HG03460 (cell line): Measurements from ENCODE around the gene AFG3L2.
"Not testable (repeated sequence)": the region's sequence is repeated elsewhere in the genome, so short reads cannot be mapped to it uniquely, and the experiment has no call there.

Source experiments
- ATAC-seq: cut with Tn5 transposase; IDR thresholded peaks from one replicate; pipeline ENCODE4 v1.9.1; 2021; ENCODE audit not compliant: unreplicated experiment

The AFG3L2 gene

DNA sequence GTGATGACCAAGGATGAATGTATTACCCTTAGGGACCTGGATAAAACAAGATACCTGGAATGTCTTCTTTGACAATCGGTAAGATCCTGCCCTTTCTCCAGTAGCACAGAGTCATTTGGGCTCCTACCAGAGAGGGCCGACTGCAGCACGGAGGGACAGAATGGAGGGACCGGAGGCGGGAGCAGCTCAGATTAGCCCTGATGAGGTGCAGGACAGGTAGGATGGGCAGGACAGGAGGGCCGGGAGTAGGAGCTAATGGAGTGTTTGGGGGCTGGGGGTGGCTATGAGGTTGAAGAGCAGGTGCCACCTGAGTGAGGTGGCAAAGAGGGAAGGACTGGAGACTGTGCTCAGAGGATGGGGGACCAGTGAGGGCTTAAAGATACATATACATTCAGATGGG, 20.8 kb upstream of the AFG3L2 start:
- ATAC-seq = no peak

DNA sequence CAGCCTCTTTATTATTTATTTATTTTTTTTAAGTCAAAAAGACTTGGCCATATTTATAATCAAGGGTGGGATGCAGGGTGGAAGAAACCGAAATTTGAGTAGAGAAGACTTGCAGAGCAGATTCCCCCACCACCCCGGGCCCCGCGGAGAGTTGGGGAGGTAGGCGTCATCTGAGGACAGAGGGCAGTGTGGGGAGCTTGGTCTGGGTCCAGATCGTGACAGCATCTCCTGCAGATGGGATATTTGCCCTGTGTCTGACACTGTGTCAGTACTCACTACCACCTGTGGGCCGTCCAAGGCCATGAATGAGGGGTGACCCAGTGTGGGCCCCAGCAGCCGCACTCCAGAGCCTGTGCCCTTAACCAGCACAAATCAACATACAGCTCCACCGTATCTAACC, 20.2 kb upstream of the AFG3L2 start:
- no peak for ATAC-seq

DNA sequence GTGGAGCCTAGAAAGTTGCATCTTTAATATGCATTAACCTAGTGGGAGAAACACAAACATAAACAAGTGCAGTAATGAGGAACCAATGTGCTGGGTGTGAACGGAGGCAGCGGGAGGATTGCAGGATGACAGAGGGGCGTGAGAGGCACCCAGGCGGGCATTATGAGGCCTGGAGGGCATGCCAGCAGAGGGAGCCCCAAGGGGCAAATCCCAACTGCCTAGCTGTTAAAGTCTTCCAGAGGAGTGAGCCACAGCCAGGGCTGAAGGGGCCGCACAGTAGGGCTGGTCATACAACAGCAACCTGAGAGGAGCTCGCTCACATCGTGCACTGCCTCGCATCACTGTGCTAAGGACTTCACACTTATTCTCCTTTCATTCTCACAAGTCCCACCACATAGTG, 17.4 kb upstream of the AFG3L2 start:
- ATAC-seq = no peak

DNA sequence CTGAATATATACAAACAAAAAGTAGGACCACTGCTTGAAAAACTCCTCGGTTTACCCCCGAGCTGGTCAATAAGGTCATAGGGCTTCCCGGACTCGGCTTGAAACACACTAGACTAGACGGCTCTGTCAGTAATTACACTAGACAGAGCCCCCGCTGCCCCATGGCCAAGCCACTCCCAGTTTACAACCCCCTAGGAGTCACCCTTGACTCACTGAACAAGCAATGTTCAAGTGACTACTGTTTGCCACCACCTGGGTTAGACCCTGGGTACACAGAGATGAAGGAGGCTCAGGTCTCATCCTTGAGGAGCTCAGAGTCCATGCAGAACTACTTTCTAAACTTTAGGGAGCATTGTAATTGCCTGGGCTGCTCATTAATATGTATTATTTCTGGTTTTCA, 17.0 kb upstream of the AFG3L2 start:
- no peak for ATAC-seq

DNA sequence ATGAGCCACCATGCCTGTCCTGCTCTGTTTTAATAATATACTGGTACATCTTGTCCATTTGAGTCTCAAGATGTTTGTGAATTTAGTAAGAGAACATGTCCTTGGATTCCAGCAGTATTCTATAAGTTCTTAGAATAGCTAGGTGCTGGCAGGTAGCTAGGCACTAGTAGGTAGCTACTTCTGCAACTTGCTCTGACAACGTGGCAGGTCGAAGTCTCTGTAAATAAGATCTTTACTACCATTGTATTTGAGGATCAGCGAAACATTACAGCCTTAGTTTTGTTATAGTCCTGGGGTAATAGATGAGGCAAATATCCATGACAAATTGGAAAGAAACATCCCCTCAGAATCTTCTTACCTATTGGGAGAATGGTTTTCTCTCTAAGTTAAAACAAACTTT, 16.5 kb upstream of the AFG3L2 start:
- no peak for ATAC-seq

DNA sequence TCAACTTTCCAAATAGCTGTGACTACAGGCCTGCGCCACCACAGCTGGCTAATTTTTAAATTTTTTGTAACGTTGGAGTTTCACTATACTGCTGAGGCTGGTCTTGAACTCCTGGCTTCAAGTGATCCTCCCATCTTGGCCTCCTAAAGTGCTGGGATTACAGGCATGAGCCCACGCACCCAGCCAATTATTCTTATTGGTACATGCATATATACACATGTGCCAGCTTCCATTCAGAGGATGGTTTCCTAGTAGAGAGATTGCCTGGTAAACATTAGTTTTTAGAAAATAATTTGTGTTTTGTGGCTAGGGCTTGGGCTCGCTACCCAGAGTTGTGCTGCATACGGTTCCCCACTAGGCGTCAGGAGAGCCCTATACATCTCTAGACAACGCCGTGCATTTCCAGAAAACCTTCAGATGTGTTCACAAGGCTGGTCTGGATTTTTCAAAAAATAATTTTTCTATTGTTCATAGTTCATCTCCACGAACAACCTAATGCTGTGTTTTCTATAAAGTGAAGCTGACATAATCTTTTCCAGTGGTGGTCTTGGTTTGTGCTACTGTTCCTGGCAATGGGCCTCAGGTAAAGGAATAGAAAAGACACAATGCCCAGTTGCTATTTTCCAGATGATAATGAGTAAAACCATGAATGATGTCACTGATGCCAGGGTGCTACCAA, 14.6 kb upstream of the AFG3L2 start:
- ATAC-seq = peak; percentile 80

DNA sequence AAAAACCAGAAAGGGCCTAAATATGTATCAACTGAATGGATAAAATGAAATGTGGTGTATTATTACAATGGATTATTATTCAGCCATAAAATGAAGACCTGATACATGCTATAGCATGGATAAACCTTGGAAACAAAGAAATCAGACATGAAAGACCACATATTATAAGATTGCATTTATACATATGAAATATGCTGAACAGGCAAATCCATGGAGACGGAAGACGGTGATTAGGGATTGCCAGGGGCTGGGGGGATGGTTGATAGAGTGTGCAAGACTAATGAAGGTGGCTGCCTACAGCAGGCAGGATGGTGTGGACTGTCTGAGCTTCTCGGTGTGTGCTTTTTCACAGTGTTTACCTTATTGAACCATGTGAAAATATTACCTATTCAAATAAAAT, 11.4 kb upstream of the AFG3L2 start:
- ATAC-seq = no peak

DNA sequence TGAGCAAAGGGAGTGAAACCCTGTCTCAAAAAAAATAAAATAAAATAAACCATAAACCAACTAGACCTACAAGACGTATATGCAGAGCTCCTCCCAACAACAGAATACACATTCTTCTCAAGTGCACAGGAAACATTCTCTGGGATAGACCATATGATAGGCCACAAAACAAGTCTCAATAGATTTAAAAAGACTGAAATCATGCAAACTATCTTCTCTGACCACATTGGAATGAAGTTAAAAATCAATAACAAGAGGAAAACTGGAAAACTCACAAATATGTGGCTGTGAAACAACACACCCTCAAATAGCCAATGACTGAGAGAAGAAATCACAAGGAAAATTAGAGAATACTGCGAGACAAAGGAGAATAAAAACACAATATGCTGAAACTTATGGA, 7.2 kb upstream of the AFG3L2 start:
- ATAC-seq = no peak

DNA sequence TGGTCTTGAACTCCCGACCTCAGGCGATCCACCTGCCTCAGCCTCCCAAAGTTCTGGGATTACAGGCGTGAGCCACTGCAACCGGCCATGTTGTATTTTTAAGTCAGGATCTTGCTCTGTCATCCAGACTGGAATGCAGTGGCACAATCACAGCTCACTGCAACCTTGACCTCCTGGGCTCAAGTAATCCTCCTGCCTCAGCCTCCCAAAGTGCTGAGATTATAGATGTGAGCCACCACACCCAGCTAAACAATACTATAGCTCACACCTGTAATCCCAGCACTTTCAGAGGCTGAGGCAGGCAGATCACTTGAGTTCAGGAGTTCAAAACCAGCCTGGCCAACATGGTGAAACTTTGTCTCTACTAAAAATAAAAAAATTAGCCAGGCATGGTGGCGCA, 6.7 kb upstream of the AFG3L2 start:
- ATAC-seq = not testable (repeated sequence)

DNA sequence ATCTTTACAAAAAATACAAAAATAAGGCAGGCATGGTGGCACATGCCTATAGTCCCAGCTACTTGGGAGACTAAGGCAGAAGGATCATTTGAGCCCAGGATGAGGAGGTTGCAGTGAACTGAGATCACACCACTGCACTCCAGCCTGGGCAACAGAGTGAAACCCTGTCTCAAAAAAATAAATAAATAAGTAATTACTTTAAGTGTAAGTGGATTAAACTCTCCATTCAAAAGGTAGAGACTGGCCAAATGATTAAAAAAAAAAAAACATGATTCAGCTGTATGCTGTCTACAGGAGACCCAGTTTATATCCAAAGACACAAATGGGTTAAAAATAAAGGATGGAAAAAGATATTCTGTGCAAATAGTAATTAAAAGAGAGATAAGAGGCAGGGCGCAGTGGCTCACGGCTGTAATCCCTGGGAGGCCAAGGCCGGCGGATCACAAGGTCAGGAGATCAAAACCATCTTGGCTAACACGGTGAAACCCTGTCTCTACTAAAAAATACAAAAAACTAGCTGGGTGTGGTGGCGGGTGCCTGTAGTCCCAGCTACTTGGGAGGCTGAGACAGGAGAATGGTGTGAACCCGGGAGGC, 5.3 kb upstream of the AFG3L2 start:
- ATAC-seq = not testable (repeated sequence)

DNA sequence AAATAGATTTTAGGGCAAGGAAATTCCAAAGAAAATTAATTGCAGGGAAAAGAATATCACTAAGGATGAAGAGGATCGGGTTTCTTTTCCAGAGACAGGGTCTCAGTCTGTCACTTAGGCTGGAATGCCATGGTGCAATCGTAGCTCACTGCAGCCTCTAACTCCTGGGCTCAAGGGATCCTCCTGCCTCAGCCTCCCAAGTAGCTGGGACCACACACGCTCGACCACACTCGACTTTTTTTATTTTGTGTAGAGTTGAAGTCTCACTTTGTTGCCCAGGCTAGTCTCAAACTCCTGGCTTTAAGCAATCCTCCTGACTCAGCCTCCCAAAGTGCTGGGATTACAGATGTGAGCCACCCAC, 1.2 kb upstream of the AFG3L2 start:
- ATAC-seq = not testable (repeated sequence)

DNA sequence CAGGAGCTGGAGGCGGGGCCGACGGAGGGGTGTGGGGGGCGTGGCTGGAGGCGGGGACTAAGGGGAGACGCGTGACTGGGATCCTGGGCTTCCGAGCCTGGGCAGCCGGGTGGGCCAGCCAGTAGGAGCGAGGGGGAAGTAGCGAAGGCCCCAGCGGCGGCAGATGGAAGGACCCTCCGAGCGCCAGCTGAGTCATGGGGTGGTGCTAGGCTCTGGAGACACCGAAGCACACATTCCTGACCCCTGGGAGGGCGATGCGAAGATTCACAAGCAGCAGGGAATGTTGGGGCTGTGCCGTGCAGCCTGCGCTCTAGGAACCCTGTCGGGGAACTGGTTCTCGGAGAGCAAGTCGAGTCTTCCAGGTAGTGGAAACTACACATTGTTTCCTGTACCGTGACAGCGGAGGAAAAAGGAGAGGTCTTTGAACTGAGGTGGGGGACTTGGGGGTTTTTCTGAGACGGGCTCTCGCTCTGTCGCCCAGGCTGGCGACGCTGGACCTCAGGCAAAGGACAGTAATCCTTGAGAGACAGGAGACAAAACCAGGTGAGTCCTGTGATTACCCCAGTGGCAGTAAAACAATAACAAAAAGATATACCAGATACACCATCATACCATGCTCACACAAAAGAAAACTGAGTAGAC, 650 bp upstream of the AFG3L2 start:
- peak; percentile 64 for ATAC-seq

DNA sequence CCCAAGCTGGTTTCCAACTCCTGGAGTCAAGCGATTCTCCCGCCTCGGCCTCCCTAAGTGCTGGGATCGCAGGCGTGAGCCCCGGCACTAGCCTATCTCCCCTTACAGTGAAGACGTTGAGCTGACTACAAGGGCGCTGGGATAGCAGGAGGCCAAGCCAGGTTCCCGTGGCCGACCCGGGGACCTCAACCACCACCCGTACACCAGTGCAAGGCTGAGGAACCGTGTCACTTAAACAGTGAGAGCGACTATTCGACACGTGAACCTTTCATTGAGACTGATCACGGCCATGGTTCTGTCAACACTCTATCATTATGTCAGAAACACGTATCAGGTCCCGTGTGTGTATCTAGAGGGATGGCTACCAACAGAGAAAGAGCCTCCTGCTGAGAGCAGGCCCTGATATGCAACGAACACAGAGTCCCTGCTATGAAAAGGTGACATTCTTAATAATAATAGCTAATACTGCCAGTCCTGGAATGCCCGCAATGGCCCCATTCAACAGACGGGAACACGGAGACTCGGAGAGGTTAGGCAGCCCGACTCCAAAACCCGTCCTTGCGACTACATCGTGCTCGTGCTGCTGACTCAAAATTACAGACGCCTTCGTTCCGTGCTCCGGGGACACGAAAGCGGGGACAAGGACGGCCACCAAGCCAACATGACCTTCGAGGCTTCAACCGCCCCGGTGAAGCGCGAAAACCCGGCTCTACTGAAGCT, 833 bp downstream of the AFG3L2 start:
- ATAC-seq = no peak

DNA sequence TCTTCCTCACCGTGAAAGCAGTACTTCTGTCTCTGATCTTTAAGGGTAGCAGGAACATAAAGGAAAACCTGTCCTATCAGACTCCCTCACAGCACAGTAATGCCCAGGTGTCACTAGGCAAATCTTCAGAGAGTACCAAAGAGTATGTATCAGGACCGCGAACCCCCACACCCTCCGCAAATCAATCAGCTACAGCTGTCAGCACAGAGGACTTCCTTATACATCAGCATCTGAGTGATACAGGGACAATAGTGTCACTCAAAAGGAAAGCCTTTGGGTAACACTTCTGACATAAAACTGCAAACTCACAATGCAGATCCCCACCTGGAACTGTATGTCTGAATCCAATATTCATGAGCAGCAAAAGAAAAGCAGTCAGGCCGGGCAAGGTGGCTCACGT, 2.6 kb downstream of the AFG3L2 start:
- ATAC-seq = no peak

DNA sequence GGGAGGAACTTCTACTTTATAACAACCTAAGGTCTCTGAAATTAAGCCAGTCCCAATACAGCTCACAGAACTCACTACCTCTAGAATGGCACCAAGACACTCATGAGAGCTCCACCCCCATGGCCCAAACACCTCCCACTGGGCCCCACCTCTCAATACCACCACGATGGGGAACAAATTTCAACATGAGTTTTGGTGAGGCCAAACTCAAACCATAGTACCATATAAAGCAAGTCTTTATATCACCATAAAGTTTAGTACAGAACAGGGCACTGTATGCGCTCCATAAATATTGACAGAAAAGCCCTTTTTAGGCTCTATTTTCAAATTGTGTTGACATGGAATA, 3.3 kb downstream of the AFG3L2 start:
- ATAC-seq = no peak

DNA sequence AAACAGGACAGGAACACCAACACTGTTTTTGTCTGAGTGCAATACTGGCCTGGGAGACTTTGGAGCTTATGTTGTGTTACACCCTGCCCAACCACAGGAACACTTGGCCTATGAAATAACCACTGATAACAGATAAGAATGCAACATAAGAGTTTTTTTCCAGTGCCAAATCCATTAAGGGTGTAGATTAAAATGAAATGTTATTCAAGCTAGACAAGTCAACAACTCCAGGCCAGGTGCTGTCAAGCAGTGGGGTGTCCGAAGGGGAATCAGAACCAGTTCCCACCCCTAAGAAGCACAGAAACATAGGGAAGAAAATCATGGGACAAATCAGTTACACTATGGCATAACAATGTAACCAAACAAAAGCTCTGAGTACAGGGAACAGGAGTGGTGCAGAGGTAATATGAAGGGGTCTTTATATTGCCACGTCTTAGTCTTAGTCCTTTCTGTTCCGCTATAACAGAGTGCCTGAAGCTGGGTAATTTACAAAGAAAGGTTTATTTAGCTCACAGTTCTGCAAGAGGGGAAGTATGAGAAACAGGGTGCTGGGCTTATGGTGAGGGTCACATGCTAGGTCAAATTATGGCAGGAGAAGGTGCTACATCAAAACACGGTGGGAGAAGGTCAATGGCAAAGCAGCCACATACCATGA, 3.8 kb downstream of the AFG3L2 start:
- no peak for ATAC-seq

DNA sequence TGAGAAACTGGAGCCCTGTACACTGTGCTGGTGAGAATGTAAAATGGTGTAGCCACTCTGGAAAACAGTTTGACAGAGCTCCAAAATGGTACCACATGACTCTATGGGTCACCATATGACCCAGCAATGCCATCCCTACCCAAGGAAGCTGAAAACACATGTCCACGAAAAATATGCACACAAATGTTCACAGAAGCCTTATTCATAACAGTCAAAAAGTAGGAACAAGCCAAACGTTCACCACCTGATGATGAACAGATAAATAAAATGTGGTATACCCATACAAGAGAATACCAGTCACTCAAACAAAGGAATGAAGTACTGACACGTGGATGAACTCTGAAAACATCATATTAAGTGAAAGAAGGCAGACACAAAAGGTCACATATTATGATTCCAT, 4.6 kb downstream of the AFG3L2 start:
- no peak for ATAC-seq

DNA sequence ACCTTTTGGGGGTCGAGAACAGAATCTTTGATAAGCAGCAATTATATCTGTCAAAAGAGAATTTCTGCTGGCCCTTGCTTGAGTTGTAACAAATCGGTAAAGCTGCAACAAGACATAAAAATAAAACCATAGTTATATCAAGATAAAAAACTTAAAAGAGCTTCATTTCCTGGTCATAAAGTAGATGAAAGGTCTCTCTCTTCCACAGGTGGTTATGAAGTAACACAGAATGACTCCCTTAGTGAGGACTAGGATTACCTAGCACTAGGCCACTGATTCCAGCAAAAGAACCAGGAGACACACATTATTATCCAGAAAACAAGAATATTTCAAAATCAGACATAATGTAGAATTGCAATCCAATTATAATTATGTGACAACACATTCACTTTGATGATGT, 5.4 kb downstream of the AFG3L2 start:
- no peak for ATAC-seq

DNA sequence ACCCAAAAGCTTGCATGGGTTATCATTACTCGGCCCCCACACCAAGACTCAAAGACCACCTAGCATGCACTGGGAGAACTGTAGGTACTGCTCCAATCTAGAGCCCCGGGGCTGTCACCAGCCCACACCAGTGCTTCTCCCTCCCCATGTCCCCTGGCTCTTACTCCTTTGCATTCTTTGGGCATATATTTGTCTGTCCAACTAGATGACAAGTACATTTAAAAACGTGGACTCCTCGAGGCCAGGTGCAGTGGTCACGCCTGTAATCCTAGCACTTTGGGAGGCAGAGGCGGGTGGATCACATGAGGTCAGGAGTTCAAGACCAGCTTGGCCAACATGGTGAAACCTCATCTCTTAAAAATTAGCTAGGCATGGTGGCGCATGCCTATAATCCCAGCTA, 7.8 kb downstream of the AFG3L2 start:
- no peak for ATAC-seq

DNA sequence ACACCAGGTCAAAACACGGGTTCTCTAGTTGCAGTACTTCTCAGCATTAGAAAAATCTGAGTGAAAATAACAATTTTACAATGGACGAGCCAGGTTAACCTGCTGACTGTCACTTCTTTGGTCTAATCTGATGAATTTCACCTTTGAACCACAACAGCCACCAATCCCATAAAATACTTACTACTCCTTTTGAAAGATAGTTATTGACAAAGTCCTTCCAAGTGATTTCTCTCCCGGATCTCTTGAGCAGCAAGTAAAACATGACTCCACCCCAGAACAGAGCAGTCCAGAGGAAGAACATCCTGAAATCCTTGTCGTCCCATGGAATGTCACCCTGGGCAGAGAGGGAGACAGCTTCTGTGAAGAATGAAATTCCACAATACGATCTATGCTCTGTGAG, 10.2 kb downstream of the AFG3L2 start:
- no peak for ATAC-seq

DNA sequence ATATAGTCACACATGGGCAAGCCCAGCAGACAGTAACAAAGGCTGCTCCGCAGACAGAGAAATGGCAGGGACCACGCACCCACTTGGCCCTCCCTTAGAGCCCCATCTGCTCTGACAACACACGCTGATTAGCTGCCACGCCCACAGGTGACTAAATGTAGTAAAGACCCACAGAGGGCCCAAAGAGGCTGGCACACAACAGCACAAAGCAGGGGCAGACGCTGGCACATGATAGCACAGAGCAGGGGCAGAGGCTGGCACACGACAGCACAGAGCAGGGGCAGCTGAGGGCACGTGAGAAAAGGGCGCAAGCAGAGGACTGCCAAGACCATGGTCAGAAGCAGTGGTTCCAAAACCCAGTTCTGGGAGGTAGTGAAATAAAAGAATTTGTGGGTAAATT, 10.6 kb downstream of the AFG3L2 start:
- ATAC-seq = no peak
